CD4-positive, alpha-beta T cell treated with Interleukin-6 for 4 hours (primary cell): ENCODE results near the gene KLK7.

ENCODE experiments used
- DNase-seq: peaks from one replicate; pipeline ENCODE4 v3.0.0-alpha.2; 2020; ENCODE audit warnings: mixed read lengths

The KLK7 gene

GRCh38 chr19:50928831-50929230, 54.9 kb downstream of the KLK7 start:
- DNase-seq: no peak
